Kidney (tissue), 14 donors: ENCODE data around the gene SLC16A9. TPM values are rescaled to one million over a fixed set of nuclear protein-coding genes. Genes with fewer than 3 reads are reported as not detected.

Source experiments
- DNase-seq, 5 donors: peaks; one replicate each; pipeline ENCODE4 v3.0.0-alpha.2; 2013 to 2020
- FAIRE-seq: peaks from 2 replicates; lab custom pipeline; 2012; peaks lifted over from hg19 to GRCh38; lab: Jason Lieb, UNC
- H3K27ac ChIP-seq, 2 donors: one replicate each; pipeline ENCODE4 v1.7.0; 2013; ENCODE audit warnings: low read depth in 2 of 2, low read length in 2 of 2, inconsistent platforms in 1 of 2
- H3K27me3 ChIP-seq: one replicate; pipeline ENCODE4 v1.7.1; 2013; ENCODE audit warnings: low read length, inconsistent platforms; ENCODE audit not compliant: control insufficient read depth, insufficient read depth
- H3K36me3 ChIP-seq, 3 donors: one replicate each; pipeline versions ENCODE4 v1.7.0 to v1.7.1; 2013; ENCODE audit warnings: low read length in 3 of 3, control low read depth in 1 of 3, inconsistent platforms in 1 of 3; ENCODE audit not compliant: insufficient read depth in 3 of 3, control insufficient read depth in 2 of 3
- H3K4me1 ChIP-seq, 3 donors: one replicate each; pipeline versions ENCODE4 v1.7.0 to v1.7.1; 2013; ENCODE audit warnings: low read length in 3 of 3, inconsistent platforms in 1 of 3, low read depth in 1 of 3; ENCODE audit not compliant: control insufficient read depth in 2 of 3, insufficient read depth in 2 of 3
- H3K4me3 ChIP-seq, 3 donors: one replicate each; pipeline versions ENCODE4 v1.7.0 to v1.8.1; 2013; ENCODE audit warnings: low read length in 3 of 3, control low read depth in 1 of 3, inconsistent platforms in 1 of 3
- H3K9ac ChIP-seq, 3 donors: one replicate each; pipeline versions ENCODE4 v1.7.0 to v1.7.1; 2013; ENCODE audit warnings: low read length in 3 of 3, control low read depth in 1 of 3, inconsistent platforms in 1 of 3
- H3K9me3 ChIP-seq, 3 donors: one replicate each; pipeline versions ENCODE4 v1.7.0 to v1.7.1; 2013; ENCODE audit warnings: low read length in 3 of 3, control low read depth in 1 of 3, inconsistent platforms in 1 of 3; ENCODE audit not compliant: control insufficient read depth in 2 of 3, insufficient read depth in 1 of 3
- intact Hi-C: fragments of 100-400 bp; cut with DNase I; formaldehyde crosslinking; loops from one replicate; pipeline ENCODE4 v1.11.1; 2022
- polyA plus RNA-seq: library from polyadenylated mRNA; stranded (reverse); fragments of 350-450 nt; fragmentation: Illumina TruSeq; extraction: RNeasy Lipid Tissue Mini Kit (QIAGEN cat#74804); gene quantifications from one replicate; pipeline ENCODE4 v1.2.3, GENCODE V29; 2014; ENCODE audit warnings: low read depth, low replicate concordance; ENCODE audit not compliant: insufficient read depth
- total RNA-seq: library from RNA; stranded (reverse); fragmentation: NEBNext Ultra II Directional; extraction: Animal tissue kit (Norgen Biotek cat#: 25700); gene quantifications from one replicate; pipeline ENCODE4 v1.2.1, GENCODE V29; 2021
- TF ChIP-seq, protein P1 (sequence below): IDR thresholded peaks from 3 replicates; pipeline ENCODE4 v1.5.1; 2012; ENCODE audit warnings: mild to moderate bottlenecking, moderate library complexity, borderline replicate concordance; ENCODE audit not compliant: insufficient read depth; ENCODE audit errors: extremely low read depth
- donor health status: control.
- donor health status: control.
- donor health status: control.
- donor health status: control.
- donor health status: control.
- donor health status: DM: yes; HTN: yes; CAD: no.
- donor health status: Normal renal cell carcinoma (clear cell type).

The SLC16A9 gene
- total and polyA plus RNA-seq, 2 donors from 2014 or later, result 15.5 to 91.1 TPM

- DNase-seq (no peak), FAIRE-seq (no peak)
- no peak overlapping the region for H3K4me3 ChIP-seq
Measured at GRCh38 chr10:59606551-59606961, 103.1 kb downstream of the SLC16A9 start.

DNA sequence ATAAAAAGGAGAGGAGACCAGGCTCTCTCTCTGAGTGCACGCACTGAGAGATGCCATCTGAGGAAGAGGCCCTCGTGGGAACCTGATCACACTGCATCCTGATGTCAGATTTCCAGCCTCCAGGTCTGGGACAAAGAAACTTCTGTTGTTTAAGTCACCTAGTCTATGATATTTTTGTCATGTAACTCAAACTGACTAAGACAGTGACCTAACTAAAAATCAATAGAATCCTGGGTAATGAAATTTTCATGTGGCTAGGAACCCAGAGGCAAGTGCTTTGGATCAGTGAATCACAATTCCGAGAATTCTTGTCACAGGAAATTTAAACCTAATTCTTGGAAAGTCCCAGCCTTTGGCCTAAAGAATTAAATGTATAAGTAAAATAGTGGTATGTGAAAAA, 107.7 kb downstream of the SLC16A9 start:
- no peaks in the 10 kb centered on the region for H3K4me1 ChIP-seq
- DNase-seq (no peak), FAIRE-seq (no peak)
- TF ChIP-seq, protein P1, sequence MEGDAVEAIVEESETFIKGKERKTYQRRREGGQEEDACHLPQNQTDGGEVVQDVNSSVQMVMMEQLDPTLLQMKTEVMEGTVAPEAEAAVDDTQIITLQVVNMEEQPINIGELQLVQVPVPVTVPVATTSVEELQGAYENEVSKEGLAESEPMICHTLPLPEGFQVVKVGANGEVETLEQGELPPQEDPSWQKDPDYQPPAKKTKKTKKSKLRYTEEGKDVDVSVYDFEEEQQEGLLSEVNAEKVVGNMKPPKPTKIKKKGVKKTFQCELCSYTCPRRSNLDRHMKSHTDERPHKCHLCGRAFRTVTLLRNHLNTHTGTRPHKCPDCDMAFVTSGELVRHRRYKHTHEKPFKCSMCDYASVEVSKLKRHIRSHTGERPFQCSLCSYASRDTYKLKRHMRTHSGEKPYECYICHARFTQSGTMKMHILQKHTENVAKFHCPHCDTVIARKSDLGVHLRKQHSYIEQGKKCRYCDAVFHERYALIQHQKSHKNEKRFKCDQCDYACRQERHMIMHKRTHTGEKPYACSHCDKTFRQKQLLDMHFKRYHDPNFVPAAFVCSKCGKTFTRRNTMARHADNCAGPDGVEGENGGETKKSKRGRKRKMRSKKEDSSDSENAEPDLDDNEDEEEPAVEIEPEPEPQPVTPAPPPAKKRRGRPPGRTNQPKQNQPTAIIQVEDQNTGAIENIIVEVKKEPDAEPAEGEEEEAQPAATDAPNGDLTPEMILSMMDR, result no peak
- no peaks in the 10 kb centered on the region for H3K27me3 ChIP-seq
- H3K9me3 ChIP-seq, result no peaks in the 10 kb centered on the region
- H3K27ac ChIP-seq, result no peak overlapping the region
- intact Hi-C loops, result no loop called here
- H3K36me3 ChIP-seq, result no peaks in the 10 kb centered on the region
- H3K4me3 ChIP-seq, result no peak overlapping the region
- H3K9ac ChIP-seq, result no peak overlapping the region

More at GRCh38 chr10:59606551-59606961, 103.1 kb downstream of the SLC16A9 start:
- Histone ChIP-seq H3K4me1 (no peaks in the 10 kb centered on the region), H3K36me3 (no peaks in the 10 kb centered on the region), H3K27ac (no peak overlapping the region), H3K27me3 (no peaks in the 10 kb centered on the region), H3K9ac (no peak overlapping the region), H3K9me3 (no peaks in the 10 kb centered on the region)
- TF ChIP-seq, protein P1, result no peak
- intact Hi-C loops, result no loop called here

Other genes with a start within 250 kb of the SLC16A9 start
- not detected for gene MRLN, start 43.6 kb upstream of the SLC16A9 start, total RNA-seq
- gene MRLN, start 43.6 kb upstream of the SLC16A9 start, polyA plus RNA-seq, result 24.3 TPM
- 47.0 TPM for gene CCDC6, start 196.7 kb upstream of the SLC16A9 start, total RNA-seq
- 15.5 TPM for gene CCDC6, start 196.7 kb upstream of the SLC16A9 start, polyA plus RNA-seq